Mucosa of descending colon (tissue), 3 donors: ENCODE measurements around the gene SORCS2. TPM values are rescaled to one million over a fixed set of nuclear protein-coding genes. Genes with fewer than 3 reads are reported as not detected.

Experiments used
- ATAC-seq: fragments of 200-7000 bp; cut with Tn5 transposase; one replicate; pipeline ENCODE4 v1.9.1; 2020; ENCODE audit warnings: mild to moderate bottlenecking, moderate library complexity
- DNase-seq, 3 donors: peaks; one replicate each; pipeline ENCODE4 v3.0.0-alpha.2; 2020
- H3K36me3 ChIP-seq: fragments of 200-600 bp; one replicate; pipeline ENCODE4 v1.8.0; 2021; ENCODE audit warnings: low read depth, mild to moderate bottlenecking
- H3K4me1 ChIP-seq: fragments of 200-600 bp; one replicate; pipeline ENCODE4 v1.8.0; 2021; ENCODE audit warnings: low read depth, mild to moderate bottlenecking
- H3K4me3 ChIP-seq: fragments of 200-600 bp; one replicate; pipeline ENCODE4 v1.8.0; 2021; ENCODE audit warnings: mild to moderate bottlenecking
- H3K9me3 ChIP-seq: fragments of 200-600 bp; one replicate; pipeline ENCODE4 v1.8.0; 2021; ENCODE audit warnings: mild to moderate bottlenecking
- CTCF ChIP-seq: fragments of 200-600 bp; IDR thresholded peaks from one replicate; pipeline ENCODE4 v1.8.0; 2022; ENCODE audit warnings: antibody characterized with exemption, mild to moderate bottlenecking
- intact Hi-C, 2 donors: fragments of 100-400 bp; cut with DNase I in 1 of 2; cut with micrococcal nuclease in 1 of 2; formaldehyde crosslinking; loops; one replicate each; pipeline versions ENCODE4 v1.11.0 to v1.11.1; 2022; cut with DNase I, micrococcal nuclease
- total RNA-seq, 3 donors: library from RNA; stranded (reverse); fragmentation: NEBNext Ultra II Directional in 2 of 3; extraction: Animal tissue kit (Norgen Biotek cat#: 25700) in 2 of 3; gene quantifications; one replicate each; pipeline versions ENCODE4 v1.2.1 to v1.2.4, GENCODE V29; 2021 to 2023
- donor health status: DM: no; HTN: no; CAD: no; lungs with moderate emphysema.
- donor health status: DM: no; HTN: no; CAD: no.
- donor health status: DM: no; HTN: yes; CAD: no.

The SORCS2 gene
- total RNA-seq, 3 donors from 2014 or later, result 0.20 to 3.1 (median 1.5) TPM

DNA sequence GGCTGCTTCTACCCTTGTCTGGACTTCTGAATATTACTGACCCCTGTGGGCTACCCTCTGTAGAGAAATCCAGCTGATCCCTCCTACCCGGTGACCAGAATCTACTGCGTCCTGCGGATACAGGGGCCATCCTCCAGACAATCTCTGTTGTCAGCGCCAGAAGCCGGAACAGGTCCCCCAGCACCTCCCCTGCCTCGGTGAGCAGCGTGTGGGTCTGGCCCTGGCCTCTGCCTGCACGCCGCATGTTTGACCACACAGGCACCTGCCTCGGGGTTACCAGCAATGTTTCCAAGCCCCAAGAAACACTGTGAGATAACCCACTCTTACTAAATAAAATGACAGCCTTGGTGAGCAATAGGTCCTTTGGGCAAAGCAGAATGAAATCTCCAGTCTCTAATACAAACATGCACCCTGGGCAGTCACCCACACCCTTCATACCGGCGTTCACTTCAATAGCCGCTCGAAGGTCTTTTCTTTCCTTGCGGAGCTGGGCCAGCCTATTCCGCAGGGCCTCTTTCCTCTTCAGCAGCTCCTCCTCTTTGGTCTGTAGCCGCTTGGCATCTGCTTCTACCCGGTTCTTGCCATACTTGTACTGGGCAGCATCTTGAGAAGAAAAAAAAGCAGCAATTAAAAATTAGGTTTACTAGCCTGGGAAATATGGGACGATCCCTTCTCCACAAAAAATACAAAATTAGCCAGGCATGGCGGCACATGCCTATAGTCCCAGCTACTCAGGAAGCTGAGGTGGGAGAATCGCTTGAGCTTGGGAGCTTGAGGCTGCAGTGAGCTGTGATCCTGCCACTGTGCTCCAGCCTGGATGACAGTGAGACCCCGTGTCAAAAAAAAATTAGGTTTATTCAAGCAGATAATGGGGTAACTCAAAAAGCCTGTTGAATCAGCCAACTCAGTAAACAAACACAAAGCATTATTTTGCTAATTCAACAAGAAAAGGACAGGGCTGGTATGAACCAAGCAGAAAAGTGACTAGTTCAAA lies 582.3 kb downstream of the SORCS2 start:
- intact Hi-C loops, result no loop called here
- H3K9me3 ChIP-seq, result no peaks in the 10 kb centered on the region
- no peak for TF ChIP-seq CTCF
- ATAC-seq (no peak), DNase-seq (no peak)
- H3K4me3 ChIP-seq, result no peak overlapping the region
- peaks cover 26% of the 10 kb centered on the region for H3K4me1 ChIP-seq
- no peaks in the 10 kb centered on the region for H3K36me3 ChIP-seq

- no peak for TF ChIP-seq CTCF
- intact Hi-C loops, result no loop called here
- Histone ChIP-seq H3K4me1 (peaks cover 26% of the 10 kb centered on the region), H3K4me3 (no peak overlapping the region), H3K9me3 (no peaks in the 10 kb centered on the region), H3K36me3 (no peaks in the 10 kb centered on the region)
- no peak for DNase-seq
- no peak for ATAC-seq
Observed at GRCh38 chr4:7775396-7775795, 583.1 kb downstream of the SORCS2 start.

DNA sequence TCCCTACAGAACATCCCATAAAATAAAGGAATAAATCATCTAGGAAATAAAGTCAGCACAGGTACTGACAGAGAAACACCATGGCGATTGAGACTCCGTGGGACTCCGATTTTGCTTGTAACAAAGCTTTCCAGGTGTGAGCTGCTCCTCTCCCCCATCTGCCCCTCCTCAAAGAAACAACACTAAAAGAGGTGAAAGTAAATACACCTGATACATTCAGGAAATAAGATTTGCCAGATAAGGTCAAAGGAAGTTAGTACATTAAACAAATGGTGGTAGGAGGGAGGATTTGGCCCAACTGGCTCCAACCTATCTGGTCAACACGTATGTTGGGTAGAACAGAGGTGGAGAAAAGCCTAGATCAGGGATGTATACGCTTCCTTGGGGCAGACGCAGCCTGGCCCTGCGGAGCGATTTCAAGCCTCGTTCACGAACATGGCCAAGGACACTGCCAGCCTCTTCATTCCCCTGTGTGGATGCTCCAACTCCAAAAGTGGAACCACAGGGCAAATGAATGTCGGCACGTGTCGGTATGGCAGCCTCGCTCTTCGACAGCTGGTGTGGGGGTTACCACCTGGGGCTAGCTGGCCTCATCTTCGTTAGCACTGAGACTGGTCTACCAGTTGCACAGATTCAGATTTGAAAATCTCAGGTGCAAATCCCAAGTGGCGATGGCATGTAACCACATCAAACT lies 584.8 kb downstream of the SORCS2 start:
- no peaks in the 10 kb centered on the region for H3K36me3 ChIP-seq
- no peak overlapping the region for H3K4me3 ChIP-seq
- intact Hi-C loops, result no loop called here
- no peaks in the 10 kb centered on the region for H3K9me3 ChIP-seq
- no peak for TF ChIP-seq CTCF
- ATAC-seq (peak; percentile 34), DNase-seq (no peak)
- peaks cover 18% of the 10 kb centered on the region for H3K4me1 ChIP-seq

- ATAC-seq, result no peak
- Histone ChIP-seq H3K36me3 (no peaks in the 10 kb centered on the region), H3K9me3 (no peaks in the 10 kb centered on the region), H3K4me1 (peaks cover 12% of the 10 kb centered on the region), H3K4me3 (no peak overlapping the region)
- DNase-seq, result no peak
- no peak for TF ChIP-seq CTCF
- intact Hi-C loops, result no loop called here
Observed at GRCh38 chr4:7777871-7778509, 585.7 kb downstream of the SORCS2 start.

DNA sequence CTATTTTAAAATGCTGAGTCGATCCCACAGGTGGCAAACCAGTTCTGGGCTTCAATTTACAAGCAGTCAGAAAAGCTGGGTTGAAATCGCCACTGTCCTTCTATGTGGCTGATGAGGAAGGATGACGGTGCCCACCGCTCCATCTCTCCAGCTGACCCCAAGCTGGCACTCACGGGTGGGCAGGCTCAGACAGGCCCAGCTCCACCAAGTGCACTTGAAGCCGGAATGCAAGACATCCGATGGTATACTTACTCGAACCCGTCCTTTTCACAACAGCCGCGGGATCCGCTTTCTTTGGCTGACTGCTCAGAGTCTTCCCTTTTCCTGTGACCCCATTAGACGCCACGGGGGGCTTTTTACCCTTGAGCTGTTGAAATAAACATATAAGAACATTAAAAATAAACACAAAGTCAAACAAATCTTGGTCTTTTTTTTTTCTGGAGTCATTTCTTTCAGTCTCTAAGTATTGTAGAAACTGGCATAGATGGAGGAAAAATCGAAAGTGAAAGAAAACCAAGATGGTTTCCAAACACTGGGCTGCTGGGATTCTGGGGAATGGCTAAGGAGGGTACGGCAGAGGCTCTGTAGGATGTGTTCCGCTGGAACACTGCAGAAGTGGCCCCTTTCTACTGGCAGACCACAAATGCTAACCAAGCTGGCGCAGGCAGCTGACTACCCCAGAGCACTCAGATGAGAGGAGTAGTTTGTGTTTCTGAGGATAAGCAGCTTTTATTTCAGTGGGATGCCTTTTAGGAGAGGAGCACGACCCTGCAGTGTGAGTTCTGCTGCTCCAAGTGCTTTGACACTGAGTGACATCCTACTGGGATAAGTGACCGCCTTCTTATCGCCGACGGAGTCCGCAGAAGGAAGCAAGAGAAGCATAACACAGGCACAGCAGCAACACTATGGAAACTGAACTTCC lies 586.4 kb downstream of the SORCS2 start:
- no peak for TF ChIP-seq CTCF

More for the DNA sequence above, 586.4 kb downstream of the SORCS2 start:
- Histone ChIP-seq H3K9me3 (no peaks in the 10 kb centered on the region), H3K4me1 (peaks cover 11% of the 10 kb centered on the region), H3K36me3 (no peaks in the 10 kb centered on the region), H3K4me3 (no peak overlapping the region)
- ATAC-seq, result no peak
- intact Hi-C loops, result no loop called here
- no peak for DNase-seq
